Stomach (tissue), 9 donors: ENCODE results near the gene ATG13. TPM values are rescaled to one million over a fixed set of nuclear protein-coding genes. Genes with fewer than 3 reads are reported as not detected.

Source experiments
- DNase-seq, 2 donors: peaks; one replicate each; pipeline versions ENCODE4 v3.0.0 to v3.0.0-alpha.2; 2013 to 2019
- H3K27ac ChIP-seq, 5 donors: fragments of 200-600 bp in 4 of 5; sonication (generic) in 4 of 5; one replicate each; pipeline ENCODE4 v1.5.1; 2013 to 2019; ENCODE audit warnings: mild to moderate bottlenecking in 1 of 5, moderate library complexity in 1 of 5
- H3K27me3 ChIP-seq, 3 donors: fragments of 200-600 bp; sonication (generic); one replicate each; pipeline ENCODE4 v1.5.1; 2017 to 2019; ENCODE audit warnings: mixed run types in 1 of 3
- H3K36me3 ChIP-seq, 4 donors: fragments of 200-600 bp; sonication (generic); 1 replicate in 3 of 4; 2 replicates in 1 of 4; pipeline ENCODE4 v1.5.1; 2016 to 2019
- H3K4me1 ChIP-seq, 4 donors: fragments of 200-600 bp; sonication (generic); one replicate each; pipeline ENCODE4 v1.5.1; 2016 to 2019
- H3K4me3 ChIP-seq, 4 donors: fragments of 200-600 bp; sonication (generic) in 3 of 4; one replicate each; pipeline ENCODE4 v1.5.1; 2016 to 2019; ENCODE audit warnings: mild to moderate bottlenecking in 1 of 4
- H3K9me3 ChIP-seq, 4 donors: fragments of 200-600 bp; sonication (generic); one replicate each; pipeline ENCODE4 v1.5.1; 2016 to 2019
- CTCF ChIP-seq, 7 experiments: fragments of 450-650 bp in 4 of 7; fragments of 200-600 bp in 3 of 7; sonication (generic) in 3 of 7; IDR thresholded peaks; one replicate each; pipeline ENCODE4 v1.5.1; 2016 to 2019; ENCODE audit warnings: antibody characterized with exemption in 7 of 7, control low read depth in 2 of 7, mild to moderate bottlenecking in 1 of 7
- EP300 ChIP-seq: sonication (generic); formaldehyde crosslinking; IDR thresholded peaks from one replicate; pipeline ENCODE4 v1.6.1; 2017; ENCODE audit warnings: antibody characterized with exemption
- POLR2A ChIP-seq, 4 donors: fragments of 450-650 bp; IDR thresholded peaks; one replicate each; pipeline ENCODE4 v1.6.1; 2016; ENCODE audit warnings: antibody characterized with exemption in 4 of 4, control low read depth in 2 of 4, mild to moderate bottlenecking in 1 of 4, moderate library complexity in 1 of 4
- POLR2AphosphoS5 ChIP-seq, 3 donors: sonication (generic); formaldehyde crosslinking; IDR thresholded peaks; one replicate each; pipeline ENCODE4 v1.6.1; 2016; ENCODE audit warnings: antibody characterized with exemption in 3 of 3
- WGBS, 5 donors: extraction: QIAGEN DNeasy Blood & Tissue Kit in 3 of 5; methylation state at CpG; one replicate each; pipeline versions ENCODE4 v1.1.5 to v1.1.7; 2013 to 2018; 5-methylcytosine and 5-hydroxymethylcytosine counted together
- intact Hi-C: fragments of 100-400 bp; cut with DNase I; formaldehyde crosslinking; loops from one replicate; pipeline ENCODE4 v1.15.1; 2023; ENCODE audit warnings: low total_unique reads
- polyA plus RNA-seq, 3 donors: library from polyadenylated mRNA; stranded (reverse); fragments of 200-250 nt; gene quantifications; one replicate each; pipeline ENCODE4 v1.2.3, GENCODE V29; 2013
- total RNA-seq, 5 donors: library from RNA; depleted of rRNA; stranded (reverse); fragments of >200 nt; gene quantifications; one replicate each; pipeline versions ENCODE4 v1.1.0 to v1.2.3, GENCODE V29; 2014 to 2016
- donor health status: healthy with polysubstance abuse.
- donor health status: Bipolar disorder and iron deficiency.
- donor health status: healthy.

ATG13 gene
- total and polyA plus RNA-seq, 8 donors, result 17.3 to 286 (median 104) TPM

GRCh38 chr11:46719543-46720218 is 102.3 kb downstream of the ATG13 start:
- no peaks in the 10 kb centered on the region for H3K36me3 ChIP-seq
- H3K4me1 ChIP-seq, result peaks cover 9 to 22% (median 19%) of the 10 kb centered on the region in 4 donors
- no peak for DNase-seq
- TF ChIP-seq EP300 (no peak), CTCF (IDR thresholded peaks at IDR 0.05) (no peak), POLR2AphosphoS5 (IDR thresholded peaks at IDR 0.05) (no peak), POLR2A (IDR thresholded peaks at IDR 0.05) (no peak)
- H3K27me3 ChIP-seq, result no peaks in the 10 kb centered on the region
- H3K9me3 ChIP-seq, result no peaks in the 10 kb centered on the region
- peak overlapping the region in 4 of 5 donors; percentile 0 to 79 (median 54) for H3K27ac ChIP-seq
- 75 to 93% (median 91%) methylated on average over 3 to 25 of the region's 25 CpGs for WGBS, 5 donors
- no peak overlapping the region for H3K4me3 ChIP-seq
- intact Hi-C loops, result no loop called here

GRCh38 chr11:46721286-46721685 is 103.9 kb downstream of the ATG13 start:
- no peak for DNase-seq
- TF ChIP-seq POLR2AphosphoS5 (IDR thresholded peaks at IDR 0.05) (no peak), POLR2A (IDR thresholded peaks at IDR 0.05) (no peak), EP300 (no peak), CTCF (IDR thresholded peaks at IDR 0.05) (no peak)
- Histone ChIP-seq H3K27ac (no peak overlapping the region), H3K36me3 (no peaks in the 10 kb centered on the region), H3K4me3 (no peak overlapping the region), H3K4me1 (peaks cover 9 to 22% (median 19%) of the 10 kb centered on the region in 4 donors), H3K9me3 (no peaks in the 10 kb centered on the region), H3K27me3 (no peaks in the 10 kb centered on the region)
- WGBS, 5 donors, result 81 to 87% (median 85%) methylated on average over 6 of the region's 6 CpGs
- intact Hi-C loops, result no loop called here

GRCh38 chr11:46722566-46723358 is 105.4 kb downstream of the ATG13 start:
- DNase-seq, result no peak
- Histone ChIP-seq H3K27me3 (no peaks in the 10 kb centered on the region), H3K4me1 (peaks cover 9 to 21% (median 13%) of the 10 kb centered on the region in 4 donors), H3K27ac (no peak overlapping the region), H3K36me3 (no peaks in the 10 kb centered on the region), H3K9me3 (no peaks in the 10 kb centered on the region), H3K4me3 (no peak overlapping the region)
- TF ChIP-seq EP300, result no peak
- no peak for TF ChIP-seq POLR2AphosphoS5 (IDR thresholded peaks at IDR 0.05)
- no peak for TF ChIP-seq POLR2A (IDR thresholded peaks at IDR 0.05)
- TF ChIP-seq CTCF (IDR thresholded peaks at IDR 0.05), result no peak
- WGBS, 5 donors, result 93 to 98% (median 96%) methylated on average over 11 of the region's 11 CpGs
- intact Hi-C loops, result no loop called here

- intact Hi-C loops, result no loop called here
- TF ChIP-seq POLR2A (IDR thresholded peaks at IDR 0.05) (no peak), POLR2AphosphoS5 (IDR thresholded peaks at IDR 0.05) (no peak), EP300 (no peak), CTCF (IDR thresholded peaks at IDR 0.05) (no peak)
- no peak overlapping the region for H3K27ac ChIP-seq
- peaks cover 8 to 15% (median 10%) of the 10 kb centered on the region in 4 donors for H3K4me1 ChIP-seq
- no peak for DNase-seq
- H3K9me3 ChIP-seq, result no peaks in the 10 kb centered on the region
- H3K36me3 ChIP-seq, result no peaks in the 10 kb centered on the region
- no peak overlapping the region for H3K4me3 ChIP-seq
- H3K27me3 ChIP-seq, result no peaks in the 10 kb centered on the region
- WGBS, 5 donors, result 85 to 95% (median 88%) methylated on average over 3 to 8 of the region's 8 CpGs
Measured at GRCh38 chr11:46723359-46723680, 106.0 kb downstream of the ATG13 start.
